NT2/D1 (cell line): Measurements from ENCODE around the gene MAML3.
"Not testable (repeated sequence)": the region's sequence is repeated elsewhere in the genome, so short reads cannot be mapped to it uniquely, and the experiment has no call there.

Experiments used
- DNase-seq: peaks from one replicate; pipeline ENCODE4 v3.0.0-alpha.2; 2011; ENCODE audit warnings: low read depth, low spot score
- H3K27me3 ChIP-seq: 2 replicates; pipeline ENCODE4 v1.6.0; 2011; ENCODE audit warnings: mild to moderate bottlenecking; ENCODE audit not compliant: insufficient read length, insufficient read depth
- H3K36me3 ChIP-seq: 2 replicates; pipeline ENCODE4 v1.6.1; 2011; ENCODE audit warnings: mild to moderate bottlenecking, low read length, mixed read lengths; ENCODE audit not compliant: insufficient read depth, insufficient read length
- H3K4me1 ChIP-seq: 2 replicates; pipeline ENCODE4 v1.5.1; 2011; ENCODE audit not compliant: insufficient read depth, insufficient read length
- H3K4me3 ChIP-seq: 2 replicates; pipeline ENCODE4 v1.5.1; 2011; ENCODE audit warnings: low read depth; ENCODE audit not compliant: insufficient read length
- H3K9ac ChIP-seq: 2 replicates; pipeline ENCODE4 v1.6.0; 2011; ENCODE audit warnings: low read depth; ENCODE audit not compliant: insufficient read length
- H3K9me3 ChIP-seq: 2 replicates; pipeline ENCODE4 v1.5.1; 2011; ENCODE audit warnings: mild to moderate bottlenecking, low read length; ENCODE audit not compliant: insufficient read depth
- SUZ12 ChIP-seq: IDR thresholded peaks from 2 replicates; pipeline ENCODE4 v1.6.1; 2011; ENCODE audit not compliant: insufficient read length, insufficient read depth; ENCODE audit errors: extremely low read depth
- YY1 ChIP-seq: IDR thresholded peaks from 2 replicates; pipeline ENCODE4 v1.6.1; 2011; ENCODE audit not compliant: insufficient read length, insufficient read depth
- ZNF274 ChIP-seq: IDR thresholded peaks from 2 replicates; pipeline ENCODE4 v1.6.1; 2011; ENCODE audit warnings: mild to moderate bottlenecking, low read depth, low read length

MAML3 gene

DNA sequence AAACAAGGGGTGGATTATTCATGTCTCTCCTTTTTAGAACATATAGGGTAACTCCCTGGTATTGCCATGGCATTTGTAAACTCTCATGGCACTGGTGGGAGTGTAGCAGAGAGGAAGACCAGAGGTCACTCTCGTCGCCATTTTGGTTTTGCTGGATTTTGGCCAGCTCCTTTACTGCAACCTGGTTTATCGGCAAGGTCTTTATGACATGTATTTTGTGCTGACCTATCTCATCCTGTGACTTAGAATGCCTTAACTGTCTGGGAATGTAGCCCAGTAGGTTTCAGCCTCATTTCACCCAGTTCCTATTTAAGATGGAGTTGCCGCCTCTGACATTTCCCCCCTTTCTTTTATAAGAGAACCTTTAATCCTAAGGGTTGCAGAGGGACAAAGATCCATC, 442.5 kb downstream of the MAML3 start:
- H3K36me3 ChIP-seq = no peaks in the 10 kb centered on the region
- no peaks in the 10 kb centered on the region for H3K27me3 ChIP-seq
- TF ChIP-seq ZNF274 = no peak
- no peak for TF ChIP-seq SUZ12
- no peak for TF ChIP-seq YY1
- no peak overlapping the region for H3K4me3 ChIP-seq
- H3K9me3 ChIP-seq = no peaks in the 10 kb centered on the region
- DNase-seq = no peak
- no peak overlapping the region for H3K9ac ChIP-seq
- H3K4me1 ChIP-seq = no peaks in the 10 kb centered on the region

DNA sequence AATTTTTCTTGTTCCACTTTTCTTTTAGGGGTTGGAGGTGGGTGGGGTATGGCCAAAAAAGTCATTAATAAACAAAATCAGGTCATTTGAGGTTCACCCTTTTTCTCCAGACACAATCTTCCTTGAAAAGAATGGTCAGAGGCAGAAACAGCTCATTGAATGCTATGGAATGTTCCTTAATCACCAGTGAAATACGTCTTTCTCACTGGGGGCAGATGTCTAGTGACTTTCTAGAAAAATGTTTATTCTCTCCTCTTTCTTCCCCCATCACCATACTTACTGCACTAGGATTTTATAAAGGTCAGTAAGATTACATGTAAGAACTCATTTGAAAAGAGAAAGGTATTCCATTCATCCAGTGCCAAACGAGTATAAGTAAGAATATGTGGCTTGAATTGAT, 443.9 kb downstream of the MAML3 start:
- Histone ChIP-seq H3K9me3 (no peaks in the 10 kb centered on the region), H3K4me1 (no peaks in the 10 kb centered on the region), H3K4me3 (no peak overlapping the region), H3K27me3 (no peaks in the 10 kb centered on the region), H3K36me3 (no peaks in the 10 kb centered on the region), H3K9ac (no peak overlapping the region)
- TF ChIP-seq YY1 (no peak), SUZ12 (no peak), ZNF274 (no peak)
- no peak for DNase-seq

DNA sequence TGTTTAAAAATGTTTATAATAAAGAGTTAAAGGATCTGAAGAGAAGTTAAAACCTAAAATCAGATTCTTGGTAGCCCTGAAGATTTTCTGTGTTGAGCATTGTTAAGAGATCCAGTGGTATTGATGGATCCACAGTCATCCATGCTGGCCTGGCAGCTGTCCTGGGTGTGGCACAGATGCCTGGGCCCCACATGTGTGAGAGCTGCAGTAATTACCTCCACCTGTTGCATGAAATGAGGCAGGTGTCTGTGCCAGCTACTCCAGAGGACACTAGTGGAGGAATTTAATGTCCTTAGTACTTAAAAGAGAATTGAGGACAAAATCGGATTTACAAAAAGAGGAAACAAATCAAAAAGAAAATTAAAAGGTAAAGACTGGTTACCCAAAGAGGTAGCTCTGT, 444.3 kb downstream of the MAML3 start:
- Histone ChIP-seq H3K27me3 (no peaks in the 10 kb centered on the region), H3K9ac (no peak overlapping the region), H3K36me3 (no peaks in the 10 kb centered on the region), H3K9me3 (no peaks in the 10 kb centered on the region), H3K4me3 (no peak overlapping the region), H3K4me1 (no peaks in the 10 kb centered on the region)
- TF ChIP-seq SUZ12 (no peak), YY1 (no peak), ZNF274 (no peak)
- no peak for DNase-seq

DNA sequence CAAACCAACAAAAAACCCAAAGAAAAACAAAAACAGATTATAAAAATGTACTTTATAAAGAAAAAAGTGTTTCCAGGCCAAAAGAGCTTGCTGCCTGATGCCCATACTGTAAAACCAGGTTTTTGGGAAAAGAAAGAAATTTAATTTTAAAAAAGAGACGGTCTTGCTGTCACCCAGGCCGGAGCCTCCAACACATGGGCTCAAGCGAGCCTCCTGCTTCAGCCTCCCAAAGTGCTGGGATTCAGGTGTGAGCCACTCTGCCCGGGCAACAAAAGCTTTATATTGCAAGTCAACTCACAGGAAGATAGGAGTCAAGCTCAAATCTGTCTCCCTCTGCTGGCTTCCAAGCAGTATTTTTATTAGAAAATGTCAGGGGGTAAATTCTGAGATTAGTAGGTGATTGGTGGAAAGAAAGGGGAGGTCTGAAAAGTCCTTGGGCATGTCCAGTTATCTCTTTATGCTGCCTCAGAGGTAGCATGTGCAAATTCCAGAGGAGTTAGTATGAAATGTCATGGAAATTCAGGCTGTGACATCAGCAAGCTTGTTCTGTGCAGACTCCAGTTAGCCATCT, 449.0 kb downstream of the MAML3 start:
- no peak for DNase-seq

DNA sequence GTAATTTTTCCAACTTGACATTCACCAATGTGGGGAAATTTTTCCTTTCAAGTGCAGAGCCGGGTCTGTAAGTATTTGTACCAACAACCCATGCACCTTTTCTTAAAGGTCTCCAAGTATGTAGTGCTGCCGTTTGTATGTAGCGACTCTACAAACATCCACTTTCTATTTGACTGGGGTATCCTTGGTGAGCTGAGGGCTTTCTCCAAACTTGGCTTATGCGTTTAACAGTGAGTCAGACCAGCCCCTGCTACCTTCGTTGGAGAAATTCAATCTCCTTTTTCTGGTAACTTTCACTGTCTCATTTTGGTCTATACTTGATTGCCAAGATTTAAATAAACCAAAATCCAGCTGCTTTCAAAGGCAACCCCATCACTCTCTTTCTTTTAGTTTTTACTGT, 453.4 kb downstream of the MAML3 start:
- Histone ChIP-seq H3K4me3 (no peak overlapping the region), H3K4me1 (no peaks in the 10 kb centered on the region), H3K36me3 (peaks cover 6% of the 10 kb centered on the region), H3K9ac (no peak overlapping the region), H3K9me3 (no peaks in the 10 kb centered on the region; the same call in 1 of the 2 replicates), H3K27me3 (no peaks in the 10 kb centered on the region)
- TF ChIP-seq SUZ12 = no peak
- no peak for TF ChIP-seq YY1
- TF ChIP-seq ZNF274 = no peak
- DNase-seq = no peak

More for the DNA sequence above, 449.0 kb downstream of the MAML3 start:
- no peak overlapping the region for H3K4me3 ChIP-seq
- no peaks in the 10 kb centered on the region; the same call in 1 of the 2 replicates for H3K9me3 ChIP-seq
- no peaks in the 10 kb centered on the region for H3K27me3 ChIP-seq
- H3K9ac ChIP-seq = no peak overlapping the region
- H3K36me3 ChIP-seq = peaks cover 6% of the 10 kb centered on the region
- no peaks in the 10 kb centered on the region for H3K4me1 ChIP-seq
- TF ChIP-seq ZNF274 = no peak
- no peak for TF ChIP-seq YY1
- TF ChIP-seq SUZ12 = no peak

DNA sequence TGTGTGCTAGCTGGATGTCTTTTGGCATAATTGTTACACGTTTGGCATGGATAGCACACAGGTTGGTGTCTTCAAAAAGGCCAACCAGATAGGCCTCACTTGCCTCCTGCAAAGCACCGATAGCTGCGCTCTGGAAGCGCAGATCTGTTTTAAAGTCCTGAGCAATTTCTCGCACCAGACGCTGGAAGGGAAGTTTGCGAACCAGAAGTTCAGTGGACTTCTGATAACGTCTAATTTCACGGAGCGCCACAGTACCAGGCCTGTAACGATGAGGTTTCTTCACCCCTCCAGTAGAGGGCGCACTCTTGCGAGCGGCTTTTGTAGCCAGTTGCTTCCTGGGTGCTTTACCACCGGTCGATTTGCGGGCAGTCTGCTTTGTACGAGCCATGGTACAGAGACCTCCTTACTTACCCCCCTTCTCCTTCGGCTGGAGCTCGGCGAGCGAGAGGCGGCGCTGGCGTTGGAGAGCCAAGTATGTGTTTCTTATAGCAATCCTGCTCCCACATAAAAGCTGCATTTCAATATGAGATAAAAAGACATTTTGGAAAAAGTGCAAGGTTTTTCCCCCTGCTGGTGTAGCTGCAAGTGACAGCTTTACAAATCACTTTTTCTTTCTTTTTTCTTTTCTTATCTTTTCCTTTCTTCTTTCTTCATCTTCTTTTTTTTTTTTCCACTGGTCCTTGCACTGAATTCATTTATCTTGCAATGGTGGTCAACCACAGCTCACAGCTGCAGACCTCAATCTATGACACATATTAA, 455.6 kb downstream of the MAML3 start:
- not testable (repeated sequence) for H3K9ac ChIP-seq, H3K4me3 ChIP-seq, H3K9me3 ChIP-seq, H3K36me3 ChIP-seq, H3K4me1 ChIP-seq, H3K27me3 ChIP-seq, DNase-seq

DNA sequence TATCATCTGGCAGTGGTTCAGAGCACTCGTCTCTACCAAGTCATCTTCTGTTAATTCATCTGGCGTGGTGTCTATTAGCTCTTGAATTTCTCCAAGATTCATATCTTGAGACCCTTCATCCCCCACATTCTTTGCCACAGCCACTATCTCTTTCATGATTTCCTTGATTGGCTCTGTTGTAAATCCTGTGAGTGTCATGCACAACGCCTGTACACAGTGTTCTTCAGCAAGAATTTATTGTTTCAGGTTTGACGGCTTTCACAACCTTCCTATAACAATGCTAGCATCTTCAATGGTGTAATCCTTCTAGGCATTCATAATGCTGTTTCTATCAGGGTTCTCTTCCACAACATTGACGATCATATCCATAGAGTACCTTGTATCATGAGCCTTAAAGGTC, 457.5 kb downstream of the MAML3 start:
- Histone ChIP-seq H3K36me3 (no peaks in the 10 kb centered on the region), H3K27me3 (no peaks in the 10 kb centered on the region), H3K4me3 (no peak overlapping the region), H3K9me3 (no peaks in the 10 kb centered on the region), H3K9ac (no peak overlapping the region), H3K4me1 (no peaks in the 10 kb centered on the region)
- TF ChIP-seq SUZ12 (no peak), YY1 (no peak), ZNF274 (no peak)
- no peak for DNase-seq
